GM12891 (cell line): ENCODE results near the gene OLFML2A.

Experiments
- POLR2A ChIP-seq: IDR thresholded peaks from 2 replicates; pipeline ENCODE4 v1.6.1; 2011; ENCODE audit warnings: low read depth, low read length, control low read depth
- POLR2AphosphoS5 ChIP-seq: IDR thresholded peaks from 2 replicates; pipeline ENCODE4 v1.6.1; 2011; ENCODE audit warnings: low read depth, low read length, control low read depth
- POU2F2 ChIP-seq: IDR thresholded peaks from 2 replicates; pipeline ENCODE4 v1.6.1; 2011; ENCODE audit warnings: low read depth, mild to moderate bottlenecking, control low read depth, low read length, moderate library complexity
- TAF1 ChIP-seq: IDR thresholded peaks from 2 replicates; pipeline ENCODE4 v1.6.1; 2011; ENCODE audit warnings: low read depth, low read length, control low read depth

- TF ChIP-seq POLR2AphosphoS5 (no peak; the same call in 1 of the 2 replicates), TAF1 (no peak), POLR2A (no peak), POU2F2 (no peak; the same call in 1 of the 2 replicates)
Observed at GRCh38 chr9:124855944-124856765, 79.2 kb downstream of the OLFML2A start.
